Right renal cortex interstitium (tissue), 3 donors: ENCODE results near the gene IZUMO1. TPM values are rescaled to one million over a fixed set of nuclear protein-coding genes. Genes with fewer than 3 reads are reported as not detected.

Experiments
- DNase-seq, 3 donors: peaks; one replicate each; pipeline ENCODE4 v3.0.0-alpha.2; 2013; ENCODE audit warnings: low read depth in 3 of 3, low spot score in 2 of 3
- polyA plus RNA-seq, 3 donors: library from polyadenylated mRNA; unstranded; fragments of 120-200 nt; gene quantifications; one replicate each; pipeline ENCODE4 v1.2.1, GENCODE V29; 2013; ENCODE audit not compliant: insufficient read length in 3 of 3

Gene IZUMO1
- polyA plus RNA-seq, 3 donors: 0.18 to 0.40 TPM; not detected in 1

GRCh38 chr19:48757741-48758144 is 11.0 kb upstream of the IZUMO1 start:
- DNase-seq: no peak

GRCh38 chr19:48757089-48757675 is 10.5 kb upstream of the IZUMO1 start:
- no peak for DNase-seq

GRCh38 chr19:48756686-48757085 is 10.0 kb upstream of the IZUMO1 start:
- no peak for DNase-seq

GRCh38 chr19:48756212-48756611 is 9.5 kb upstream of the IZUMO1 start:
- DNase-seq: no peak

GRCh38 chr19:48755787-48756186 is 9.1 kb upstream of the IZUMO1 start:
- no peak for DNase-seq

- DNase-seq: no peak
These were observed 8.5 kb upstream of the IZUMO1 start, which contains the start of gene FGF21 for GRCh38 chr19:48755084-48755641. Gene FGF21, plus strand, starts transcription at chr19:48755524. Its CDS starts 713 bp downstream, at chr19:48756237.

GRCh38 chr19:48752496-48753365 is 6.0 kb upstream of the IZUMO1 start, which contains the start of gene FUT1:
Gene FUT1, minus strand, starts transcription at chr19:48752641. Its CDS starts 1,360 bp downstream, at chr19:48751281.
- no peak for DNase-seq

DNA sequence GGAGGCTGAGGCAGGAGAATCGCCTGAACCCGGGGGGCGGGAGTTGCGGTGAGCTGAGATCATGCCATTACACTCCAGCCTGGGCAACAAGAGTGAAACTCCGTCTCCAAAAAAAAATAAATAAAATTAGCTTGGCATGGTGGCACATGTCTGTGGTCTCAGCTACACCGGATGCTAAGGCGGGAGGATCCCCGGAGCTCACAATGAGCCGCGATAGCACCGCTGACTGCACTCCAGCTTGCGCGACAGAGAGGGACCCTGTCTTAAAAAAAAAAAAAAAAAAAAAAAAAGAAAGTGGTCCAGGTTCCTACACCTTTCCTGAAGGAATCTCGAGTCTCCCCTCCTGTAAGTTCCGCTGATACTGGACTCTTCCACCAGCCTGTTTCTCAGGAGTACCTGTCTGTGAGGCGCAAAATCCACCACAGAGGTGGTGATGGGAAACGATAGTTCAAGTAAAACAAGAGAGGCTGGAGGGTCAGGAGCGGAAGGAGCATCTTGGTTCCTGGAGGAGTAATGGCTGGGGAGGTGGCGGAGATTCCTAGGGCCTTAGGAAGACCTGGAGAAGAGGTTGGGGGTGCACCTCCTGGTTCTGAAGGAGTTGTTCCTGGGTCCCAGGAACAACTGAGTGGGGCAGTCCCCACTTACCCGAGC is 5.3 kb upstream of the IZUMO1 start:
- DNase-seq: no peak

GRCh38 chr19:48750771-48751504 is 4.2 kb upstream of the IZUMO1 start:
- DNase-seq: no peak

DNA sequence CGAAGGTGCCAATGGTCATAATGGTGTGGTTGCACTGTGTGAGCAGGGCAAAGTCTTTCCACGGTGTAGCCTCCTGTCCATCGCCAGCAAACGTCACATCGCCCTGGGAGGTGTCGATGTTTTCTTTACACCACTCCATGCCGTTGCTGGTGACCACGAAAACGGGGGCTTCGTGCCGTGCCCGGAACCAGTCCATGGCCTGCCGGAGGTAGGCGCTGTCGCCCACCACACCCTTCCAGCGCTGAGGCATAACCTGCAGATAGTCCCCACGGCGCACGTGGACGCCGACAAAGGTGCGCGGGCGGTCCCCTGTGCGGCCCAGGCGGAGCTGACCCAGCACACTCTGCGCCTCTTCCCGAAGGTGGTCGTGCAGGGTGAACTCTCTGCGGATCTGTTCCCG is 3.6 kb upstream of the IZUMO1 start:
- DNase-seq: no peak

- DNase-seq: no peak
These were observed 3.0 kb upstream of the IZUMO1 start for GRCh38 chr19:48749571-48750198.

GRCh38 chr19:48746110-48746509 is 599 bp downstream of the IZUMO1 start:
- DNase-seq: no peak

- DNase-seq: no peak
These were observed 1.3 kb downstream of the IZUMO1 start for GRCh38 chr19:48745208-48745995.

- no peak for DNase-seq
These were observed 4.6 kb downstream of the IZUMO1 start for GRCh38 chr19:48742096-48742495.

DNA sequence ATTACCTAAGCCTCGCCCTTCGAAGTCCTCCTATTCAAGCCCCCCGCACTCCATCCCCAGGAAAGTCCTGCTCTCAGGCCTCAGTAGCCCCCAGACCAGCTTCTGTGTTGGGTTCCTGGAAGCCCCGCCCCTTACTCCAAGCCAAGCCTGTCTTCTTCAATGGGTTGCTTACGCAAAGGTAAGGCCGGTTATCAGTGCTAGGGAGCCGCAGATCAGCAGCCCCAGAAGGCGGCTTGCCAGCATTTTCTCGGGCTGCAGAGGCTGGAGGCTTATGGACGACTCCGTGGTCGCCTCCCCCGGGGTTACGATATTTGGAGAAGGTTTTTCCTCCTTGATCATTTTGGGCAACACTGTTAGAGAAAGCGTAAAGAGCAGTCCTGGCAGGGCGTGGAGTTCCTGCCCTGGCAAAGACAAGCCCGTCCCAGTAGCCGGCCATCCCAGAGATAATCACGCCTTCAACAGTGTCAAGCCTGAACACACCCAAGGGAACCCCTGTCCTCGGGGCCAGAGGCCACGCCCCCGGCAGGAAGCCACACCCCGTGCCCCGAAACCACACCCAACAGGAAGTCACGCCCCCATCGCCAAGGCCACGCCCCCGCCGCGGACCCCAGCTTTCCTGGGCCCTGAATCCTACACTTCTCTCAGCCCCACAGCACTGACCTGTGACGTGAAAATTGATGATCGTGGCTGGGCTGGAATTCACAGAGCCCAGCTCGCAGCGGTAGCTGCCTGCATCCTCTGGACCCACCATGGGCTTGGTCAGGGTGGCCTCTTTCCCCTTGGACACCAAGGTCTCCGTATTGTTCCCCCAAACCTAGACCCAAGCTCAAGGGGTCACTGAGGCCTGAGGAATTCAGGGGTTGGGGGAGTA is 5.3 kb downstream of the IZUMO1 start:
- no peak for DNase-seq

DNA sequence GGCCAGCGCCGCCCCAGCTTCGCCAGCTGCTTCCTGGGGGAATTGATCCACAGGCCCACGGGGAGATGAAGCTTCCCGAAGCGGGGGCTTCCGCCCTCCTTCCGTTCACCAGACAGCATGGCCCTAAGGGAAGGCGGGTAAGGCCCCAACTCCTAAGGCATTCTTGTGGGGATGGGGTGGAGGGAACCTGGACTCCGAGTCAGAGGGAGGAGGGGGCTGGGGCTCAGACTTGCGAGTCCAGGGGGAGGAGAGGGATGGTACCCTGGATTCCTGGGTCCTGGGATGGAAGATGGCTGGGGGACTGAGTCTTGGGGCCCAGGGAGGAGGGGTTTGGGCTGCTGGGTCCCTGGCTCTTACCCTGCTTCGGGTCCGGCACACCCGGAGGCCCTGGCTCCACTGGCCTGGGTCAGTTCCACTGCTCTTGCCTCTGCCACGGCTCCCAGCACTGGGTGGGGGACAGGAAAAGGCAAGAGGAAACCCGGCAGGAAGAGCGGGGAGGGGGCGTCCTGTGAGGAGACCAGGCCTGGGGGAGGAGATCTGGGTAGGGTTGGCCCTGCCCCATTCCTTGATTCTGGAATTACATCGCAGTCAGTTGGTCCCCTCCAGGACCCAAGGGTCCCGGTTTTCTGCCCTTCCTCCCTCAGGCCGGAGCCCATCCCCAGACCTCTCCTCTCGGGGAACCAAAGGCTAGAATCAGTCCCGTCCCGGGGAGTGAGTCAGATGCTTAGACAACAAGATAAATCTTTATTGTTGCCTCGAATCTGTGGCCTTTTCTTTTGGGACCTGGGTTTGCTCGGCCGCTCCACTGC is 6.3 kb downstream of the IZUMO1 start, which contains the start of gene RASIP1:
Gene RASIP1 (minus strand): TSS at position 447 of the 809 bp plus-strand sequence. CDS start 328 bp downstream, at position 119.
- DNase-seq: no peak
